HepG2 (cell line): ENCODE measurements around the gene HSPA1B. TPM values are rescaled to one million over a fixed set of nuclear protein-coding genes. Genes with fewer than 3 reads are reported as not detected.

Experiments used
- CCAR2 ChIP-seq: fragments of 200-400 bp; formaldehyde crosslinking; optimal IDR thresholded peaks from 2 replicates; pipeline ENCODE3; 2018; ENCODE audit warnings: low read depth, mild to moderate bottlenecking, low read length, moderate library complexity
- CENPX ChIP-seq: sonication (generic); formaldehyde crosslinking; IDR thresholded peaks from 2 replicates; pipeline ENCODE4 v1.9.0; 2021; ENCODE audit warnings: mild to moderate bottlenecking, missing genetic modification reagents, moderate library complexity
- EEA1 ChIP-seq: sonication (generic); formaldehyde crosslinking; IDR thresholded peaks from 2 replicates; pipeline ENCODE4 v1.5.1; 2020; ENCODE audit warnings: mild to moderate bottlenecking, missing genetic modification reagents, borderline replicate concordance
- FLYWCH1 ChIP-seq: sonication (generic); formaldehyde crosslinking; IDR thresholded peaks from 2 replicates; pipeline ENCODE4 v1.8.1; 2023; ENCODE audit warnings: mild to moderate bottlenecking, missing genetic modification reagents
- PCBP2 ChIP-seq: fragments of 200-400 bp; formaldehyde crosslinking; optimal IDR thresholded peaks from 2 replicates; pipeline ENCODE3; 2018; ENCODE audit warnings: low read length, low read depth; ENCODE audit not compliant: poor library complexity, severe bottlenecking
- SAP130 ChIP-seq: IDR thresholded peaks from 2 replicates; pipeline ENCODE4 v1.6.1; 2016; ENCODE audit warnings: low read depth
- SIX1 ChIP-seq: sonication (generic); formaldehyde crosslinking; IDR thresholded peaks from 2 replicates; pipeline ENCODE4 v1.4.0; 2020; ENCODE audit warnings: missing genetic modification reagents, borderline replicate concordance
- TBL1XR1 ChIP-seq: fragments of 150-350 bp; IDR thresholded peaks from 2 replicates; pipeline ENCODE4 v1.6.1; 2014; ENCODE audit warnings: borderline replicate concordance, low read length; ENCODE audit not compliant: partially characterized antibody
- USF2 ChIP-seq, 2 experiments: sonication (generic) in 1 of 2; formaldehyde crosslinking in 1 of 2; IDR thresholded peaks; 2 replicates each; pipeline versions ENCODE4 v1.5.1 to v1.6.1; 2011 to 2020; ENCODE audit warnings: borderline replicate concordance in 1 of 2, low read depth in 1 of 2, low read length in 1 of 2, mild to moderate bottlenecking in 1 of 2, missing genetic modification reagents in 1 of 2, moderate library complexity in 1 of 2
- ZFAT ChIP-seq: sonication (generic); formaldehyde crosslinking; conservative IDR thresholded peaks from 2 replicates; pipeline ENCODE4 v1.8.1; 2023; ENCODE audit warnings: missing genetic modification reagents, inconsistent platforms
- ZNF235 ChIP-seq: sonication (generic); formaldehyde crosslinking; IDR thresholded peaks from 2 replicates; pipeline ENCODE4 v1.8.1; 2023; ENCODE audit warnings: mild to moderate bottlenecking, missing genetic modification reagents, borderline replicate concordance
- ZNF33A ChIP-seq: sonication (generic); formaldehyde crosslinking; IDR thresholded peaks from 2 replicates; pipeline ENCODE4 v1.5.1; 2020; ENCODE audit warnings: missing genetic modification reagents, mild to moderate bottlenecking, moderate library complexity, borderline replicate concordance
- ZNF790 ChIP-seq: sonication (generic); formaldehyde crosslinking; IDR thresholded peaks from 2 replicates; pipeline ENCODE4 v1.8.0; 2022; ENCODE audit warnings: missing genetic modification reagents, mild to moderate bottlenecking, borderline replicate concordance
- polyA plus RNA-seq, 8 experiments: library from polyadenylated mRNA; depleted of rRNA in 3 of 8; stranded (reverse) in 7 of 8; unstranded in 1 of 8; fragments of >200 nt; fragmentation: Illumina TruSeq in 4 of 8; extraction: Trizol in 4 of 8; gene quantifications; 2 replicates each; pipeline versions ENCODE4 v1.2.1 to v1.2.3, GENCODE V29; 2011 to 2016; ENCODE audit warnings: low read depth in 4 of 8, missing spikeins in 1 of 8, mixed read lengths in 1 of 8; ENCODE audit not compliant: insufficient read depth in 1 of 8
- total RNA-seq, 5 experiments: library from RNA; depleted of rRNA; stranded (reverse); fragments of >200 nt; fragmentation: Illumina TruSeq; extraction: Trizol; gene quantifications; 2 replicates each; pipeline ENCODE4 v1.2.3, GENCODE V29; 2016; ENCODE audit warnings: low read depth in 1 of 5
- TF ChIP-seq, protein P1 (sequence below): IDR thresholded peaks from 2 replicates; pipeline ENCODE4 v1.6.1; 2018; ENCODE audit warnings: missing genetic modification reagents, mild to moderate bottlenecking, missing compliant biosample characterization
- TF ChIP-seq, protein P2 (sequence below): sonication (generic); formaldehyde crosslinking; conservative IDR thresholded peaks from 2 replicates; pipeline ENCODE4 v1.4.0; 2020; ENCODE audit warnings: missing genetic modification reagents
- TF ChIP-seq, protein P3 (sequence below): sonication (generic); IDR thresholded peaks from 2 replicates; pipeline ENCODE4 v1.6.1; 2016; ENCODE audit warnings: low read depth, borderline replicate concordance
- TF ChIP-seq, protein P4 (sequence below): sonication (generic); formaldehyde crosslinking; IDR thresholded peaks from 2 replicates; pipeline ENCODE4 v1.4.0; 2020; ENCODE audit warnings: missing genetic modification reagents, mild to moderate bottlenecking, borderline replicate concordance

HSPA1B gene
- total and polyA plus RNA-seq, 2 of the 13 experiments (the other 11 are each of a cell fraction or from before 2014, with no cell fraction given) = 26.0 to 186 TPM

- no peak for TF ChIP-seq USF2 (IDR thresholded peaks at IDR 0.05; ENCODE audit: low read depth, low read length)
- TF ChIP-seq USF2 (CRISPR knock-in tag; IDR thresholded peaks at IDR 0.05; ENCODE audit: borderline replicate concordance) = no peak
- TF ChIP-seq CCAR2 = no peak
- no peak for TF ChIP-seq PCBP2
- no peak for TF ChIP-seq ZFAT (CRISPR knock-in tag)
- TF ChIP-seq, protein P1, sequence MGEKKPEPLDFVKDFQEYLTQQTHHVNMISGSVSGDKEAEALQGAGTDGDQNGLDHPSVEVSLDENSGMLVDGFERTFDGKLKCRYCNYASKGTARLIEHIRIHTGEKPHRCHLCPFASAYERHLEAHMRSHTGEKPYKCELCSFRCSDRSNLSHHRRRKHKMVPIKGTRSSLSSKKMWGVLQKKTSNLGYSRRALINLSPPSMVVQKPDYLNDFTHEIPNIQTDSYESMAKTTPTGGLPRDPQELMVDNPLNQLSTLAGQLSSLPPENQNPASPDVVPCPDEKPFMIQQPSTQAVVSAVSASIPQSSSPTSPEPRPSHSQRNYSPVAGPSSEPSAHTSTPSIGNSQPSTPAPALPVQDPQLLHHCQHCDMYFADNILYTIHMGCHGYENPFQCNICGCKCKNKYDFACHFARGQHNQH (CRISPR knock-in tag) = 0 out of 2 replicates have a peak, but pooled peaks have one; percentile 23
- no peak for TF ChIP-seq ZNF33A (CRISPR knock-in tag)
- TF ChIP-seq, protein P2, sequence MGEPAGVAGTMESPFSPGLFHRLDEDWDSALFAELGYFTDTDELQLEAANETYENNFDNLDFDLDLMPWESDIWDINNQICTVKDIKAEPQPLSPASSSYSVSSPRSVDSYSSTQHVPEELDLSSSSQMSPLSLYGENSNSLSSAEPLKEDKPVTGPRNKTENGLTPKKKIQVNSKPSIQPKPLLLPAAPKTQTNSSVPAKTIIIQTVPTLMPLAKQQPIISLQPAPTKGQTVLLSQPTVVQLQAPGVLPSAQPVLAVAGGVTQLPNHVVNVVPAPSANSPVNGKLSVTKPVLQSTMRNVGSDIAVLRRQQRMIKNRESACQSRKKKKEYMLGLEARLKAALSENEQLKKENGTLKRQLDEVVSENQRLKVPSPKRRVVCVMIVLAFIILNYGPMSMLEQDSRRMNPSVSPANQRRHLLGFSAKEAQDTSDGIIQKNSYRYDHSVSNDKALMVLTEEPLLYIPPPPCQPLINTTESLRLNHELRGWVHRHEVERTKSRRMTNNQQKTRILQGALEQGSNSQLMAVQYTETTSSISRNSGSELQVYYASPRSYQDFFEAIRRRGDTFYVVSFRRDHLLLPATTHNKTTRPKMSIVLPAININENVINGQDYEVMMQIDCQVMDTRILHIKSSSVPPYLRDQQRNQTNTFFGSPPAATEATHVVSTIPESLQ = no peak
- TF ChIP-seq, protein P3, sequence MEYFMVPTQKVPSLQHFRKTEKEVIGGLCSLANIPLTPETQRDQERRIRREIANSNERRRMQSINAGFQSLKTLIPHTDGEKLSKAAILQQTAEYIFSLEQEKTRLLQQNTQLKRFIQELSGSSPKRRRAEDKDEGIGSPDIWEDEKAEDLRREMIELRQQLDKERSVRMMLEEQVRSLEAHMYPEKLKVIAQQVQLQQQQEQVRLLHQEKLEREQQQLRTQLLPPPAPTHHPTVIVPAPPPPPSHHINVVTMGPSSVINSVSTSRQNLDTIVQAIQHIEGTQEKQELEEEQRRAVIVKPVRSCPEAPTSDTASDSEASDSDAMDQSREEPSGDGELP = peak; percentile 72; the same call in 1 of the 2 replicates
- no peak for TF ChIP-seq TBL1XR1
- TF ChIP-seq FLYWCH1 (CRISPR knock-in tag) = no peak
- TF ChIP-seq, protein P4, sequence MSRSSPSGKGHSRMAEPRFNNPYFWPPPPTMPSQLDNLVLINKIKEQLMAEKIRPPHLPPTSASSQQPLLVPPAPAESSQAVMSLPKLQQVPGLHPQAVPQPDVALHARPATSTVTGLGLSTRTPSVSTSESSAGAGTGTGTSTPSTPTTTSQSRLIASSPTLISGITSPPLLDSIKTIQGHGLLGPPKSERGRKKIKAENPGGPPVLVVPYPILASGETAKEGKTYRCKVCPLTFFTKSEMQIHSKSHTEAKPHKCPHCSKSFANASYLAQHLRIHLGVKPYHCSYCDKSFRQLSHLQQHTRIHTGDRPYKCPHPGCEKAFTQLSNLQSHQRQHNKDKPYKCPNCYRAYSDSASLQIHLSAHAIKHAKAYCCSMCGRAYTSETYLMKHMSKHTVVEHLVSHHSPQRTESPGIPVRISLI (CRISPR knock-in tag) = peak; percentile 78; the same call in 1 of the 2 replicates
- TF ChIP-seq ZNF790 (CRISPR knock-in tag) = no peak
- no peak for TF ChIP-seq SIX1 (CRISPR knock-in tag)
- no peak for TF ChIP-seq CENPX (CRISPR knock-in tag)
- TF ChIP-seq ZNF235 (CRISPR knock-in tag) = no peak
- peak; percentile 64 for TF ChIP-seq SAP130 (CRISPR knock-in tag)
- TF ChIP-seq EEA1 (CRISPR knock-in tag) = 0 out of 2 replicates have a peak, but pooled peaks have one; percentile 41
Measured at GRCh38 chr6:31778193-31778592, 49.3 kb upstream of the HSPA1B start (continued).
